Stimulated activated CD8-positive, alpha-beta memory T cell treated with anti-CD3 and anti-CD28 coated beads, Interleukin-7, amount 100 ng/mL, for 4 hours (primary cell): Measurements from ENCODE around the gene DMPK.

Experiments used
- DNase-seq, 2 donors: peaks; one replicate each; pipeline ENCODE4 v3.0.0-alpha.2; 2020; ENCODE audit warnings: low read depth in 2 of 2

DMPK gene, protein sequence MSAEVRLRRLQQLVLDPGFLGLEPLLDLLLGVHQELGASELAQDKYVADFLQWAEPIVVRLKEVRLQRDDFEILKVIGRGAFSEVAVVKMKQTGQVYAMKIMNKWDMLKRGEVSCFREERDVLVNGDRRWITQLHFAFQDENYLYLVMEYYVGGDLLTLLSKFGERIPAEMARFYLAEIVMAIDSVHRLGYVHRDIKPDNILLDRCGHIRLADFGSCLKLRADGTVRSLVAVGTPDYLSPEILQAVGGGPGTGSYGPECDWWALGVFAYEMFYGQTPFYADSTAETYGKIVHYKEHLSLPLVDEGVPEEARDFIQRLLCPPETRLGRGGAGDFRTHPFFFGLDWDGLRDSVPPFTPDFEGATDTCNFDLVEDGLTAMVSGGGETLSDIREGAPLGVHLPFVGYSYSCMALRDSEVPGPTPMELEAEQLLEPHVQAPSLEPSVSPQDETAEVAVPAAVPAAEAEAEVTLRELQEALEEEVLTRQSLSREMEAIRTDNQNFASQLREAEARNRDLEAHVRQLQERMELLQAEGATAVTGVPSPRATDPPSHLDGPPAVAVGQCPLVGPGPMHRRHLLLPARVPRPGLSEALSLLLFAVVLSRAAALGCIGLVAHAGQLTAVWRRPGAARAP

GRCh38 chr19:45782162-45782691 is at the start of gene DMPK:
TSS of gene DMPK (minus strand) at chr19:45782490. CDS start at chr19:45782352, 138 bp downstream.
- DNase-seq: no peak

DNA sequence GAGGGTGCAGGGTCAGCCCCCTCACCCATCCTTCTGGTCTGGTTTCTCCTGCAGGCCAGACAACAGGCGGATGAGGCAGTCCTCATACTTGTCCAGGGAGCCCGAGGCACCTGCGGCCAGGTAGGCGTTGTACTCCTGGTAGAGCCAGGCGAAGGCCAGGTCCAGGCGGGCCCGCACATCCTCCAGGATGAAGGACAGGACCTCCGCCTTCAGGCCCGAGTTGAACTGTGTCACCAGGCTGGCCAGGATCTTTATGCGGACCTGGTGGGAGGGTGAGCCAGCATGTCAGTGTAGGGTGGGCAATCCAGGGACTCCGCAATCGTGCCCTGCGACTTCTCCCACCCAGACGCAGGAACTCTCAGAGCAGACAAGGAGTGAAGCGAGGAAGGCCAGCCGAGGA is 46.7 kb upstream of the DMPK start:
- no peak for DNase-seq

- no peak for DNase-seq
These were observed 46.2 kb upstream of the DMPK start for GRCh38 chr19:45828523-45828922.

DNA sequence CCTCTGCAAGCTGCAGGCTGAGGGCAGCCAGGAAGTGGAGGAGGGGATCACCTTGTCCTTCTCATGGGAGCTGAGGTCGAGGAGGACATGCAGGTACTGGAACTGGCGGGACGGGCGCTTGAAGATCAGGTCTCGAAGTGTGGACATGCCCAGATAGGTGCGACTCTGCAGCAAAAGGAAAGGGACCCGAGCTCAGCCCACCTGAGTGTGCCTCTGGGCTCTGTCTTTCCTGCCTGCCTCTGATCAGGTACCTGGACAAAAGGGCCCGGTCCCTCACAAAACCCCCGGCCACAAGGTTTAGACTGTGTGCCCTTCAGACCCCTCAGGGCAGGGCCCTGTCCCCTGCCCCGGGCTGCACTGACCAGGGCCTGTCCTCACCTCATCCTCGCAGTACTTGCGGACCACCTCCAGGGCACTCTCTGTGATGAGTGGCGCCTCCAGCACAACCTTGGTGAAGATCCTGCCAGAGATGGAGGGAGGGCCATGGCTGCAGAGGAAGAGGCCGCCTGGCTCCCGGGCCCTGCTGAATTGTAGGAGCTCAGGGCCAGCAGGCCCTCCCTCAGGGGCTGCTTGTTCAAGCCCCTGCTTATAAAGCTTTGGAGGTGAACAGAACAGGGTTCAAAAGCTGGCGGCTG is 45.3 kb upstream of the DMPK start:
- no peak for DNase-seq

DNA sequence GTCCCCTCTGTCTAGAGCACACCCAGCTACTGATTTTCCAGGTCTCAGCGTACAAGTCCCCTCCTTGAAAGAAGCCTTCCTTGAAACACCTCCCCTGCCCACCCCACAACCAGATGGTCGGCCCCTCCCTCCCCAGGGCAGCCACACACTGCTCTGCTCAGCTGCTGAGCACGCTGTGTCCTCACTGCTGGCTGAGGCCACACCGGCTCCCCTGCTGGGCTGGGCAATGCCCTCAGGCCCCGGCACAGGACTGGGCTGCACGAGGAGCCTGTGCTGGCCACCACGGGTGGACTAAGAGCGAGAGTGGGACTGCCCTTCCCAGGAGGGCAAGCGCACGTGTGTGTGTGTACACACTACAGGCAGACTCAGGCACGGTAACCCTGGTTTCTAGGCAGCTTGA is 44.6 kb upstream of the DMPK start:
- no peak for DNase-seq

DNA sequence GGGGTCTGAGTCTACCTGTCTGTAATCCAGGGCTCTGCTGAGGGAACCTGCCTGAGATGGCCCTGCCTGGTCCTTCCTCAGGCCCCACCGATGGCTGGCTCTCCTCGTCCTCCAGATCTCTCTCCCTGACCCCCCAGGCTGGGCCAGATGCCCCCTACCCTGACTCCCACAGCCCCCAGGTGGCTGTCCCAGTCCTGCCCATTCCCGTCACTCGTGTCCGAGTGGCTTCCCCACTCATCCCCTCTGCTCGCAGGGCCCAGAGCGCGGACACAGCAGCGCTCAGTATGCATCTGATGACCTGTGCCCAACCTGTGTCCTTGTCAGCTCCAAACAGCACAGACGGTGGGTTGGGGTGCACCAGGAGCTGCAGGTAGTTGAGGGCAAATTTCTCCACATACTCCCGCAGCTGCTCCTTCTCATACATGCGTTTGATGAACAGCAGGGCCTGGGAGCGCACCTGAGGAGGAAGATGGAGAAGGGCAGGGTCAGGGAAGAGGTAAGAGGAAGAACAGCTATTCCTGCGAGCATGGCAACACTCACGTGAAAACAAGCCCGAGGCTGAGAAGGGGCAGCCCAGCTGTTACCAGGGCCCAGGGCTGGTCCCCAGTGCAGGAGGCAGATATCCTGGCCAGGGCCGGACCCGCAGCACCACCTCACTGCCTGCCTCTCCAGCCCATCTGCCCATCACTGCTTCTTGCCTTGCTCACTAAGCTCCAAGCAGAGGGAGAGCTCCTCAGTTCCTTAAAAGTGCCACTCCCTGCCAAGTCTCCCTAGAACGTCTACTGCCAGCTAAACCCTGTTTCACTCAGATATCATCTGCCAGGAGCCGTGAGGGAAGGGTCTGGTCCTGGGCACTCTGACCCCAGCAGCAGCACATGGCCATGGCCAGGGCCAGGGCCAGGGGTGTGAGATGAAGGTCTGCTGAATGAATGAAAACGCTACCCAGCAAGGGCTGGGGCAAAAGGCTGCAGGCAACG is 43.9 kb upstream of the DMPK start:
- DNase-seq: no peak

DNA sequence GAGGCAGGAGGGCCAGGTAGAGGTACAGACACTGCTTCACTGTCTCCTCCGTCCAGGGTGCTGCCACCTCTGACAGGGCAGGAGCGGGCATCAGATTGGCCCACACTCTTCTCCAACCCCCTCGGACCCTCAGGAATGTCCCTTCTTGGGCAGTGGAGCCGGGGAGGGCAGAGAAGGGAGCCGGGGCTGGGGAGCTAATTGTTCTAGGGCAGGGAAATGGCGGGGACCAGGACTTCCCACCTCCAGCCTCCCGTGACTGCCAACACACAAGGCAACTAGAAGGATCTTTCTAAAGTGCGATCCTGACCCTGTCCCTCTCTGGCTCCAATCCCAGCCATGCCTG is 42.9 kb upstream of the DMPK start:
- no peak for DNase-seq

- no peak for DNase-seq
These were observed 42.4 kb upstream of the DMPK start for GRCh38 chr19:45824531-45825262.

GRCh38 chr19:45824041-45824471 is 41.8 kb upstream of the DMPK start:
- no peak for DNase-seq

- no peak for DNase-seq
These were observed 40.9 kb upstream of the DMPK start for GRCh38 chr19:45823182-45823581.

DNA sequence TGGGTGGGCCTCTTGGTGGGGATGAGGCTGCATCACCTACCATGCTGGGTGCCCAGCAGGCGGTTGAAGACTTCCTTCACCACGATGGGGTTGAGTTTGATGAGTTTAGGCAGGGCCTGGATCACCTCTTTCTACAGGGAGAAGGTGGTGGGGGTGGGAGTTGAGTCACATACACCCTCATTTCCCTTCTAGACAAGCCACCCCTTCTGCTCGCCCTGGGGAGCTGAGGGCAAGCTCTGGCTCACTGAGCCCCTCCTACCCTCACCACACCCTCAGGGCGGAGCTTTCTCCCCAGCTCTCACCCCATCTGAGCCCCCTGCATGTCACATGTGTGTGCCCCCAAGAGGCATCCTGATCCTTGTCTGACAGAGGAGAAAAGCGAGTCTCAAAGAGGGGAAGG is 40.4 kb upstream of the DMPK start:
- DNase-seq: no peak

GRCh38 chr19:45821570-45821969 is 39.3 kb upstream of the DMPK start:
- DNase-seq: no peak

DNA sequence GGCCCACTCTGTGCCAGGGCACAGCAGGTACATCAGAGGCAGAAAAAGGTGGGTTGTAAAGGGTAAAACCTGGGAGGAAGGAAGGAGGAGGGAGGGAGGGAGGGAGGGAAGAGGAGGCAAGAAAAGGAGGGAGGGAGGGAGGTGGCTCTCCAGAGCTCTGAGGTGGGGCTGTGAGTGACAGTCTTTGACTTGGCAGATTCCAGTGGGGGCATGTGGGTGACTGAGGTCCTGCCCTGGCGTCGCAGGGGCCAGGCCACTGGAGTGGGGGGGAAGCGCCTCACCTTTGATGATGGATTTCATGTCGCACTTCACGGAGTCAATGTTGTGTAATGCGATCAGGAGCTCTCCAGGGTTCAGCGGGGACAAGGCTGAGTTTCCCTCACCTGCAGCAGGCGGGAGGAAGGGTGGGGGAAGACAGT is 38.8 kb upstream of the DMPK start:
- no peak for DNase-seq

- DNase-seq: no peak
These were observed 38.3 kb upstream of the DMPK start for GRCh38 chr19:45820413-45821102.

GRCh38 chr19:45819769-45820168 is 37.5 kb upstream of the DMPK start:
- no peak for DNase-seq

DNA sequence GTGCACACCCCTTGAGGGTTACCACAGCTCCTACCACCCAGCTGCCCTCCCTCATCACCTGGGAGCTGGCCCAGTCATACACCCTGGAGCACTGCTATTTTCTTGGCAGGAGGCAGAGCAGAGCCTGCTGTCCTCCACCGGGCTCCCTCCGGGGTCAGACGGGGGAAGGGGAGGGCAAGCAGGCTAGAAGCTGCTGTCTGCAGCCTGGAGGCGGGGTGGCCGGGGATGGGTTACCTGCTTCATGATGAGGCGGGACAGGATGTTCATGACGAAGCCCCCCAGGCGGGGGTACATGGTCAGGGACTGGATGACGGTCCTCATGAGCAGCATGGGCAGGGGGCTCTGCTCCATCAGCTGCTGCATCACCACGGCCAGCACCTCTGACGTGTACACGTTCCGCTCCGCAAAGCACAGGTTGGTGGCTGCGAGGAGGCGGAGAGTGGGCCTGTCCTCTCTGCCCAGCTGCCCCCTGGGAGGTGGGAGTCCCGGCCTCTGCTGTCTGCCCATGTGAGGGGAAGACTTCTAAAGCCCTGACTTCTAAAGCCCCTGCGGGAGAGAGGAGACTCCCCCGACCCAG is 35.5 kb upstream of the DMPK start:
- no peak for DNase-seq

DNA sequence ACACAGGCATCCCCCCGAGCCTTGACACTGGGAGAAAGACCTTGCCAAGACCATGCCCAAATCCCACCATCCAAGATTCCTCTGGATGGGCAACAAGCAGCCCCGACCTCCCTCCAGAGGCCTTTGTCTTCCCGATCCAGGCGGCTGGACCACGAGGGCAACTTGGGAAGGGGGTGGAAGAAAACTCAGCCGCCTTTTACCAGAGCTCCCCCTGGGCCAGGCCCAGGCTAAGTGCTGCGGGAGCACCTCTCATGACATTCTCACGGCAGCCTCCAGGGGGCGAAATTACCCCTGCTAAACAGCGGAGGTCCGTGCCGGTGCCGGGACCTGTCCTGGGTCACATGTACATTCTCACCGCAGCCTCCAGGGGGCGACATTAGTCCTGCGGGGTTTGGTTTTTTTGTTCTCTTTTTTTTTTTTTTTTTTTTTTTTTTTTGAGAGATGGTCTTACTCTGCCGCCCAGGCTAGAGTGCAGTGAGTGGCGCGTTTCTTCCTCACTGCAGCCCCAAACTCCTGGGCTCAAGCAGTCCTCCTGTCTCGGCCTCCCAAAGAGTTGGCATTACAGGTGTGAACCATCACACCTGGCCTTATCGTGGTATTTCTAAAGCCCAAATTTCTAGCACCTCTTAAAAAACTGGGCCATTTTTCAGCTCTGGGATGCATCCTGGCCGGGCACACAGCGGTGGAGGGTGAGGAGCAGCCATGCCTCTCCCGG is 34.9 kb upstream of the DMPK start:
- DNase-seq: peak; percentile 88 to 92

DNA sequence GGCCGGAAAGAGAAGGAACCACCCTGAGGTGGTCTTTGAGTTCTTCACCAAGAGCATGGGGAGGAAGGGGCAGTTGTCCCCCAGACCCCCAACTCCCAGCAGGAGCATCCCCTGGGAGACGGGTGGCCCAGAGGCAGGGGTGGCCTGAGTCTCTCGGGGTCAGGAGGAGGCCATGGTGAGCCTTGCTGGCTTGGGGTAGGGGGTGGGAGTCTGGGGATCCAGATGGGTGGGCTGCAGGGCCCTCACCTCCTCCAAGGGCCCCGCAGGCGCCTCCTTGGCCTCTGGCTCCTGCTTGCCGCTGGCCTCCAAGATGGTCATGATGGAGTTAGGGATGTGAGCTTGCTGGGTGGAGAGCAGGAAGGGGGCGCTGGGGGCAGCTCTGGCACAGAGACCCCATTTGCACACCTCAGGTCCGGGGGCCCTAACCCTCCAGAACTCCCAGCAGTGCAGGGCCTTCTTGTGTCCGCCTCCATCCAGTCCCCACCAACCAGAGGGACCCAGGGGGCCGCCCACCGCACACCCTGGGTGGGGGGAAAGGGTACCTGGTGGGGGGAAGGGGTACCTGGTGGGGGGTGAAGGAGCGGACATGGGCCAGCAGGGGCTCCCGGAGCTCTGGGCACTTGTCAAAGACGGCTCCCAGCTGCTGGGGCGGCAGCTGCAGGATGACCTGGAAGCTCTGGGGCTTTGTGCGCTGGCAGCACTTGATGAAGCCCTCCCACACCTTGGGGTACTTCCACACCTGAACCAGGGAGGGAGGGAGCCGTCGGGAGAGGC is 34.1 kb upstream of the DMPK start:
- no peak for DNase-seq
